Activated T-cell treated with anti-CD3 and anti-CD28 coated beads for 24 hours (primary cell): ENCODE results near the gene MED15.
"Not testable (repeated sequence)": the region's sequence is repeated elsewhere in the genome, so short reads cannot be mapped to it uniquely, and the experiment has no call there.

ENCODE experiments used
- DNase-seq: peaks from one replicate; pipeline ENCODE4 v3.0.0-alpha.2; 2020; ENCODE audit warnings: low read depth

Gene MED15

GRCh38 chr22:20507253-20508066 lies at the start of gene MED15:
MED15 (plus strand) TSS chr22:20507610; CDS start chr22:20507679, 69 bp downstream.
- DNase-seq, result peak; percentile 84

GRCh38 chr22:20458530-20459151 lies 48.8 kb upstream of the MED15 start:
- DNase-seq, result no peak

GRCh38 chr22:20459152-20459542 lies 48.3 kb upstream of the MED15 start:
- no peak for DNase-seq

- DNase-seq, result no peak
Measured at GRCh38 chr22:20459862-20460261, 47.5 kb upstream of the MED15 start.

DNA sequence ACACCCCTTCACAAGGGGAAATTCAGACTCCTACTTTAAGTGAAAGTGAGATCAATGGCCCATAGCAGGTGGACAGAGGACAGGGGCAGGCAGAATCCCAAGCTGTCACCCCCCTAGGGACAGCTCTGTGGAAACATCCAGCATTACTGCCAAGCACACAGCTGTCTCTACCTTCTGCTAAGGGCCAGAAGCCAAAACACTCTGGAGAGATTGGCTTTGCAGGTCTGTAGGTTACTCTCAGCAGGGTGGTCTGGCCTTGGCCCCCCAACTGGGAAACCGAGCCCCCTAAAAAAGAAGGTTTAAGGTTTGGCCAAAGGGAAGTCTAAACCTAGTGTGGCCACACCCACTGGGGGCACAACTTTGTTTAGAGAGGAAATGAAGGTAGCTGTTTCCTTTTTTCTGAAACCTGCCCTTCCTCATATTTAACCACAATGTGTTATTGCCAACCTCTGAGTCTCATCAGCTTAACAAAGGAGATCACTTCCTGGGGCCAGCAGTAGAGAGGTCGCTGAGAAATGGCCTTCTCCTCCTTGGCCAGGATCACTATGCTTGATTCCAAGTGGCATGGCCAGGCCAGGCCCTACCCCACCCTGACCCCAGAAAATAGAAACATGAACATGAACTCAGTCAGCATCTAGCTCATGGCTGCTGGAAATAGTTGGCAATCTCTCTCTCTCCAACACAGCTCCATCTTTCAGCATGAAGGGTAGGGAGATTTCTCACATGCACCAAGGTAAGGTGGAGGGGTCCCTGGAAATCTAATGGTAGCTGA lies 43.9 kb upstream of the MED15 start:
- DNase-seq, result no peak

DNA sequence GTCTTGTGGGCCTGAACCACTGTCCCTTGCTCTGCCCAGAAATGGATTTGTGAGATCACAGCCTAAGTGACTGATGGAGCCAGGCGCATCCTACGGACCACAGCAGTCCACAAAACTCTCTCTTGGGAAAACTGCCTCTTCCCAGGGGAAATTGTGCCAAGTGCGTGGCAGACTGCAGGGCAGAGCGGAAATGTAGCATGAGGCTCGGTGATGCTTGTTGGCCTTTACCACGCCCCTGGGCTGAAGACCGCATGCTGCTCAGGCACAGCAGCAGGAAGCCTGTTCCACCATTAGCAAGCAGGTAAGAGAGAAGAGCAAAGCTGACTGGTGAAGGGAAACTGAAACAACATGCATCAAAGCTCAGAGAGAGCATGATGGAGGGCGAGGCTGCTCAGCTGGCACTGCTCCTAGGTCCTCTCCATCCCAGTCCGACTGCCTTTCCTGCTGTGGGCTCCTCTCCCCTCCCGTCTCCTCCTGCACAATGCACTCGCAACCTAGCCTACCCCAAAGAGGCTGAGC lies 43.3 kb upstream of the MED15 start:
- peak; percentile 43 for DNase-seq

DNA sequence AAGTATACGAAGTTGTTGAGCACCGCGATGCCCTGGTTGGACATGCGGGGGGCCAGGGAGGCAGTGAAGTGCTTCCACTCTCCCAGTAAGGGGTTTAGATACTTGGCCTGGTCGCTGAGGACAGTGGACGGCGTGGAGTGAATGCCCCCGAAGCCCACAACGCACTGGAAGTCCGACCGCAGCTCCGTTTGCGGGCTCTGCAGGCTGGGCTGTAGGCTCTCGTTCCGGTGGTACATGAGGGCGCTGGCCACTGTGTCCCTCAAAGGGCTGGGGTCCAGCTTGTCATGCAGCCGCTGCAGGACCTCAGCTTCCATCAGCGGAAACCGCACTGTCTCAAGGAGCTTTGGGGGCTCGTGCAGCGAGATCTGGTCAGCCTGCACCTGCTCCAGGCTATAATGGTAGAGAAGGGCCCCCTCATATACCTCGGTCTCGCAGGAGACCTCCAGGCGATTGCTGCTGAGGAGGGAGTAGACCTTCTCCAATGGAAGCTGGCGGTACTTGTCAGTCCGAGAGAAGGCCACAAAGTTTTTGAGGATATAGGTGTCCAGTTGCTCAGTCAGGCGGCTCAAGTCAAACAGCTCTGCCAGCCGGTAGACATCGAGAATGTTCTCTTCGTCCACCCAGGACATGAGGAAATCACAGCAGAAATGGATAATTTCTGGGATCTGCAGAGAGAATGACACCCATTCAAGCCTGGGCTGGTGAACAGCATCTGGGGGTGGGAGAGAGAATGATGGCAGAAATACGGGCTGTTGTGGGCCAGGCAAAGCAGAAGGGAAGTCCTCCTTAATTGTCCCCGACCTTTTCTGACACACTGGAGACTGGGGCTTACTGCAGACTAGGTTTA lies 42.3 kb upstream of the MED15 start:
- DNase-seq, result no peak

DNA sequence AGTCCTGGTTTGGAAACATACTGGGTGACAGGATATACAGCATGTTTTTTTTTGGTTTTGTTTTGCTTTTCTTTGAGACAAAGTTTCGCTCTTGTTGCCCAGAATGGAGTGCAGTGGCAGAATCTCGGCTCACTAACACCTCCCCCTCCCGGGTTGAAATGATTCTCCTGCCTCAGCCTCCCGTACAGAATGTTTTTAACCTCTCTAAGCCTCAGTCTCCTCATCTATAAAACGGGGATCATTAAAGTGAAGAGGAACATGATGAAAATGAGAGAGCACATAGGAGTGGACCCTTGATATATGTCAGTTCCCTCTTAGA lies 41.7 kb upstream of the MED15 start:
- no peak for DNase-seq

DNA sequence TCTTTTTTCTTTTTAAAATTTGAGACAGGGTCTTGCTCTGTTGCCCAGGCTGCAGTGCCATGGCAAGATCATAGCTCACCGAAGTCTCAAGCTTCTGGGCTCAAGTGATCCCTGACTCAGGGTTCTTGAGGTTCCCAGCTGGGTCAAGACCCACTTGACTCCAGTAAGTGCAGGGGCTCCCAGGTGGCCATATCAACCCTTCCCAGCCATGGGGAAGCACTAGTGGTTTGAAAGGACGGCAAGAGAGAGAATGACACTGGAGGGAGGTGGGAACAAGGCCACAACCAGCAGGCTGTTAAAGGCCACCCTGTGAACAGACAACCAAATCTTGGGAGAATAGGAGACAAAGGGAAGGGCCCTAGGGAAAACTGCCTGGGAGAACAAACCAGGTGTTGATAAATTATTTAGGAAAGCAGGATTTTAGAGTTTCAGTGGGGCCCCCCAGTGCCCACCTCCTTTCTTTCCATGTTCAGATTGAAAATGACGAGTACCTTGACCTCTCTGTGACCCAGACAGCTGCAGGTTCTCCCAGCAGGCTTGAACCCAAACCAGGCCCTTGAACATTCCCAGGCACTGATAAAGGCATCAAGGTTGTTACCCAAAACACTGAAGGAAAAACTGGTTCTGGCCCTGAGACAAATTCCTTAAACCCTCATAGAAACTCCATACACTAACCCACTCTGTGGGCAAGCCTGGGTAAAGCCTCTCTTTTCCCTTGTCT lies 40.6 kb upstream of the MED15 start:
- no peak for DNase-seq

- no peak for DNase-seq
Measured at GRCh38 chr22:20469110-20469868, 38.1 kb upstream of the MED15 start.

- not testable (repeated sequence) for DNase-seq
Measured at GRCh38 chr22:20470525-20470924, 36.9 kb upstream of the MED15 start.

DNA sequence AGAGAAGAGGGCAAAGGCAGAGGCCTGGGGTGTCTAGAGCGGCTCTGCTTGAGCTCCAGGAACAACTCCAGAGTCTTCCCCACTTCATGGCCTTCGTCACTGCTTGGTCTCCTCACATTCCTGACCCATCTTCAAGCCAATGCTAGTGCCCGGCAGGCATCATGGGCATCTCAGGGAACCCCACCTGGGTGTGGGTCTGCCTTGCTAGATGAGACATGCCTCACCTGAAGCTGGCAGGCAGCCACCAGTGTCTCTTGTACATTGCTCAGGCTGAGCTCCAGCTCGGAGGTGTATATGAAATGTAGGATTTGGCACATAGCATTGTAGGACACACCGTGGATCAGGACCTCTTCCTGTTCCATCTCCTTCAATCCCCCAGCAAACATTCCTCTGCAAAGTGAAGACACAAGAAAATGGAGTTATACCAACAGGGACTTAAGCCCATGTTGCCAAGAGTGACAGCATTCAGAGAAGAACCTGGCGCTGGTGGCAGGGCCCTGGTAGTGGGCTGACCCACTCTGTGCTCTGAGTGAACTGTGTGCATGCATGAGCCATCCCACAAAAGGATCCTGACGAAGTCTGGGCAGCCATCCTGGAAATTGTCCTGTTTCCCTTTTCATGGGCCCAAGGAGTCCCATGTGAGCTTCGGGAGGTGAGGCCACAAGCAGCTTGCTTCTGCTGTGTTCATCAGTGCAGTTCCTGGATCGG lies 36.1 kb upstream of the MED15 start:
- no peak for DNase-seq

DNA sequence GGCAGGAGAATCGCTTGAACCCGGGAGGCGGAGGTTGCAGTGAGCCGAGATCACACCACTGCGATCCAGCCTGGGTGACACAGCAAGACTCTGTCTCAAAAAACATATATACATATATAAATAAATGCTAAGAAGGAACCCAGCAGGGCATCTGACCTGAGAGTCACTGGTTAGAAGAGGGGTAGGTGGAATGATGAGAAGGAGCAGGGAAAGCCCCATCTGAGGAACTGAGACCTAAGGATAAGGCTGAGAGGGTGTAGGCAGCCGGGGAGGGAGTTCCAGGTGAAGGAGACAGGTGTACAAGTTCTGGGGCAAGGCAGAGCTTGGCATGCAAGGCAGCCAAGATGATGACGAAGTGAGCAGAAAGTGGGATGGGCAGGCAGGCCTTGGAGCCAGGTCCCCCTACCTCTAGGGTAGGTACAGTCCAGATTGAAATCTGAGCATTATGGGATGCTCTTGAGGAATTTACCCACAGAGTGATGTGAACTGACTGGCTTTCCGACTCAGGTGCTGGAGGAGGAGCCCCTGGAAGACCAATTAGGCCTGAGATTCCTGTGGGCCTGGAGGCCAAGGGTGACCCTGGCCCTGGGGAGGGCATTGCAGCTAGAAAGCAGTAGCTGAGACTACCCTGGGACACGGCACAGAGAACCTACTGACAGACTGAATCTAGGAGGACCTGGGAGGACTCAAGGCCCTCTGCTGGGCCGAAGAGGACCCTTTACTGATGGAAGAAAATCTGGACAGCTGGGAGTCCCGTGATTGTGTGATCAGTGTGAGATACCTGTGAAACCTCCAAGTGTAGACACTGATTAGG lies 34.6 kb upstream of the MED15 start:
- DNase-seq, result no peak

- DNase-seq, result no peak
Measured at GRCh38 chr22:20475115-20475436, 32.3 kb upstream of the MED15 start.

DNA sequence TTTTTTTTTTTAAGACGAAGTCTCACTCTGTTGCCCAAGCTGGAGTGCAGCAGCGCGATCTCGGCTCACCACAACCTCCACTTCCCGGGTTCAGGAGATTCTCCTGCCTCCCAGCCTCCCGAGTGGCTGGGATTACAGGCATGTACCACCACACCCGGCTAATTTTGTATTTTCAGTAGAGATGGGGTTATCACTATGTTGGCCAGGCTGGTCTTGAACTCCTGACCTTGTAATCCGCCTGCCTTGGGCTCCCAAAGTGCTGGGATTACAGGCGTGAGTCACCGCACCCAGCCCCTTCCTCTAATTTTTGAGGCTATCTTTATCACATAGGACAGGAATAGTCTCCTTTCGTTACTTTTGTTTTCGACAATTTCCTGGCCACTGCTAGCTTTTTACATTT lies 31.8 kb upstream of the MED15 start:
- not testable (repeated sequence) for DNase-seq

DNA sequence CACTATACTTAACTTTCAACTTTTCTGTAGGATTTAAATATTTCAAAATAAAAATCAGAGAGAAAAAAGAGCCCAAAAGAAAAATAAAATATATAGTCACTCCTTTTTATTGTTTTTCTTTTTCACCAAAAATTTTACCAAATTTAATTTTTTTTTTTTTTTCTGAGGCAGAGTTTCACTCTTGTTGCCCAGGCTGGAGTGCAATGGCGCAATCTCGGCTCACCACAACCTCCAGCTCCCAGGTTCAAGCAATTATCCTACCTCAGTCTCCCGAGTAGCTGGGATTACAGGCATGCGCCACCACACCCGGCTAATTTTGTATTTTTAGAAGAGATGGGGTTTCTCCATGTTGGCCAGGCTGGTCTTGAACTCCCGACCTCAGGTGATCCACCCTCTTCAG lies 29.4 kb upstream of the MED15 start:
- not testable (repeated sequence) for DNase-seq

DNA sequence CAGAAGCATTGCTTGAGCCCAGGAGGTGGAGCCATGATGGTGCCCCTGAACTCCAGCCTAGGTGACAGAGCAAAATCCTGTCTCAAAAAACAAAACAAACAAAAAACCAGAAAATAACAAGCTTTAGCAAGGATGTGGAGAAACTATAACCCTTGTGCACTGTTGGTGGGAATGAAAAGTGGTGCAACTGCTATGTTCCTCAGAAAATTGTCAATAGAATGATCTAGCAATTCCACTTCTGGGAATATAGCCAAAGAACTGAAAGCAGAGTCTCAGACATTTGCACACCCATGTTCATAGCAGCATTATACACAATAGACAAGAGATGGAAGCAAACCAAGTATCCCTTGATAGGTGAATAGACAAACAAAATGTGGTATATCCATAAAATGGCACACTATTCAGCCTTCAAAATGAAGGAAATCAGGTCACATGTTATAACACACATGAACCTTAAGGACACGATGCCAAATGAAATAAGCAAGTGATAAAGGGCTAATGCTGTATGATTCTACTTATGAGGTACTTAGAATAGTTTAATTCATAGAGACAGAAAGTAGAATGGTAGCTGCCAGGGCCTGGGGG lies 27.7 kb upstream of the MED15 start:
- no peak for DNase-seq

GRCh38 chr22:20483143-20483506 lies 24.3 kb upstream of the MED15 start:
- DNase-seq, result not testable (repeated sequence)

GRCh38 chr22:20483771-20484170 lies 23.6 kb upstream of the MED15 start:
- no peak for DNase-seq
